PC-9 (cell line): ENCODE measurements around the gene ZNF416.

Source experiments
- CTCF ChIP-seq: fragments of 200-600 bp; sonication (generic); conservative IDR thresholded peaks from 2 replicates; pipeline ENCODE4 v1.6.1; 2017; ENCODE audit warnings: mixed run types, antibody characterized with exemption, mild to moderate bottlenecking, moderate library complexity
- EZH2 ChIP-seq: fragments of 200-600 bp; sonication (generic); IDR thresholded peaks from 2 replicates; pipeline ENCODE4 v1.8.0; 2017; ENCODE audit warnings: antibody characterized with exemption, low read depth

DNA sequence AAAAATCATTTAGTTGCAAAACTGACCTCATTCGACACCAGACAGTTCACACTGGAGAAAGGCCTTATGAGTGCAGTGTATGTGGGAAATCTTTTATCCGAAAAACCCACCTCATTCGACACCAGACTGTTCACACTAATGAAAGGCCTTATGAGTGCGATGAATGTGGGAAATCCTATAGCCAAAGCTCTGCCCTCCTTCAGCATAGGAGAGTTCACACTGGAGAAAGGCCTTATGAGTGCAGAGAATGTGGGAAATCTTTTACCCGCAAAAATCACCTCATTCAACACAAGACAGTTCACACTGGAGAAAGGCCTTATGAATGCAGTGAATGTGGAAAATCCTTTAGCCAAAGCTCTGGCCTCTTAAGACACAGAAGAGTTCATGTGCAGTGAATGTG lies 28.2 kb upstream of the ZNF416 start:
- TF ChIP-seq CTCF, result no peak
- TF ChIP-seq EZH2, result no peak
